ENCODE results near the gene FKBP14. TPM values are rescaled to one million over a fixed set of nuclear protein-coding genes. Genes with fewer than 3 reads are reported as not detected.

FKBP14 gene
- total and polyA plus RNA-seq, 9 of the 15 experiments (the other 6 are each of a cell fraction or from before 2014, with no cell fraction given), result 5.3 to 27.9 (median 14.3) TPM

GRCh38 chr7:30028216-30028748, 1.8 kb upstream of the FKBP14 start, which contains the start of gene PLEKHA8 (continued):
- TF ChIP-seq TOE1 (IDR thresholded peaks at IDR 0.05; ENCODE audit: borderline replicate concordance), result peak; percentile 91
- no peak for TF ChIP-seq TOE1 (CRISPR knock-in tag; IDR thresholded peaks at IDR 0.05; ENCODE audit: borderline replicate concordance, low read depth)
- no peak for TF ChIP-seq ARID1B (IDR thresholded peaks at IDR 0.05)
- TF ChIP-seq ZNF146 (CRISPR knock-in tag; IDR thresholded peaks at IDR 0.05; ENCODE audit: unreplicated experiment), result no peak
- TF ChIP-seq HNRNPL (IDR thresholded peaks at IDR 0.05; ENCODE audit: low read depth, low read length), result peak; percentile 53; the same call in 1 of the 2 replicates
- no peak for TF ChIP-seq BRF2 (IDR thresholded peaks at IDR 0.05; ENCODE audit: borderline replicate concordance, insufficient read depth, insufficient read length)
- TF ChIP-seq STAT5A (IDR thresholded peaks at IDR 0.05; ENCODE audit: borderline replicate concordance, low read length), result no peak
- TF ChIP-seq, protein P1, sequence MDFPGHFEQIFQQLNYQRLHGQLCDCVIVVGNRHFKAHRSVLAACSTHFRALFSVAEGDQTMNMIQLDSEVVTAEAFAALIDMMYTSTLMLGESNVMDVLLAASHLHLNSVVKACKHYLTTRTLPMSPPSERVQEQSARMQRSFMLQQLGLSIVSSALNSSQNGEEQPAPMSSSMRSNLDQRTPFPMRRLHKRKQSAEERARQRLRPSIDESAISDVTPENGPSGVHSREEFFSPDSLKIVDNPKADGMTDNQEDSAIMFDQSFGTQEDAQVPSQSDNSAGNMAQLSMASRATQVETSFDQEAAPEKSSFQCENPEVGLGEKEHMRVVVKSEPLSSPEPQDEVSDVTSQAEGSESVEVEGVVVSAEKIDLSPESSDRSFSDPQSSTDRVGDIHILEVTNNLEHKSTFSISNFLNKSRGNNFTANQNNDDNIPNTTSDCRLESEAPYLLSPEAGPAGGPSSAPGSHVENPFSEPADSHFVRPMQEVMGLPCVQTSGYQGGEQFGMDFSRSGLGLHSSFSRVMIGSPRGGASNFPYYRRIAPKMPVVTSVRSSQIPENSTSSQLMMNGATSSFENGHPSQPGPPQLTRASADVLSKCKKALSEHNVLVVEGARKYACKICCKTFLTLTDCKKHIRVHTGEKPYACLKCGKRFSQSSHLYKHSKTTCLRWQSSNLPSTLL (IDR thresholded peaks at IDR 0.05), result no peak
- no peak; the same call in 1 of the 2 replicates for TF ChIP-seq RREB1 (CRISPR knock-in tag; IDR thresholded peaks at IDR 0.05)
- no peak for TF ChIP-seq KLF16 (IDR thresholded peaks at IDR 0.05)
- TF ChIP-seq THAP12 (CRISPR knock-in tag; IDR thresholded peaks at IDR 0.05), result peak; percentile 48; the same call in 1 of the 2 replicates
- TF ChIP-seq HMGXB4 (CRISPR knock-in tag; IDR thresholded peaks at IDR 0.05), result 0 out of 2 replicates have a peak, but pooled peaks have one; percentile 27
- TF ChIP-seq ZNF830 (CRISPR knock-in tag; IDR thresholded peaks at IDR 0.05), result no peak
